Measurements from ENCODE around the gene CCL4L2.
A peak's percentile ranks its signal among the peaks of the same experiment; 100 is the strongest.
"Not testable (repeated sequence)": the region's sequence is repeated elsewhere in the genome, so short reads cannot be mapped to it uniquely, and the experiment has no call there.

The CCL4L2 gene

GRCh38 chr17:36210439-36211211 is at the start of gene CCL4L2:
CCL4L2 (plus strand) TSS chr17:36211063.
- peak; percentile 43 for DNase-seq (ENCODE audit: low spot score)

GRCh38 chr17:36168836-36169235 is 42.0 kb upstream of the CCL4L2 start:
- DNase-seq (ENCODE audit: low spot score), result not testable (repeated sequence)

- not testable (repeated sequence) for DNase-seq (ENCODE audit: low spot score)
These were observed 34.3 kb upstream of the CCL4L2 start, which contains the start of gene TBC1D3B for GRCh38 chr17:36176536-36176935. TBC1D3B (minus strand) TSS chr17:36176636; CDS start chr17:36175050, 1,586 bp downstream.

- DNase-seq (ENCODE audit: low spot score), result peak; percentile 50
These were observed 29.3 kb upstream of the CCL4L2 start for GRCh38 chr17:36181446-36182175.

- no peak for DNase-seq (ENCODE audit: low spot score)
These were observed 28.5 kb upstream of the CCL4L2 start for GRCh38 chr17:36182176-36183000.

- peak; percentile 98 for DNase-seq (ENCODE audit: low spot score)
These were observed 27.6 kb upstream of the CCL4L2 start for GRCh38 chr17:36183001-36183971.

- DNase-seq (ENCODE audit: low spot score), result peak; percentile 54
These were observed 26.7 kb upstream of the CCL4L2 start for GRCh38 chr17:36184023-36184765.

- no peak for DNase-seq (ENCODE audit: low spot score)
These were observed 25.4 kb upstream of the CCL4L2 start for GRCh38 chr17:36185416-36185815.

- DNase-seq (ENCODE audit: low spot score), result peak; percentile 58
These were observed 23.8 kb upstream of the CCL4L2 start for GRCh38 chr17:36186810-36187763.

- DNase-seq (ENCODE audit: low spot score), result peak; percentile 53
These were observed 22.8 kb upstream of the CCL4L2 start for GRCh38 chr17:36187943-36188665.

GRCh38 chr17:36188891-36189306 is 22.0 kb upstream of the CCL4L2 start:
- peak; percentile 53 for DNase-seq (ENCODE audit: low spot score)

GRCh38 chr17:36189993-36190392 is 20.9 kb upstream of the CCL4L2 start:
- not testable (repeated sequence) for DNase-seq (ENCODE audit: low spot score)

GRCh38 chr17:36190549-36191330 is 20.1 kb upstream of the CCL4L2 start:
- peak; percentile 48 for DNase-seq (ENCODE audit: low spot score)

- DNase-seq (ENCODE audit: low spot score), result no peak
These were observed 17.6 kb upstream of the CCL4L2 start for GRCh38 chr17:36193216-36193775.

GRCh38 chr17:36194147-36194831 is 16.6 kb upstream of the CCL4L2 start:
- DNase-seq (ENCODE audit: low spot score), result not testable (repeated sequence)

GRCh38 chr17:36194832-36195433 is 15.9 kb upstream of the CCL4L2 start:
- DNase-seq (ENCODE audit: low spot score), result not testable (repeated sequence)

All from ecto neural progenitor cell (in vitro differentiated cells).